Measurements from ENCODE around the gene POU2F3.
A peak's percentile ranks its signal among the peaks of the same experiment; 100 is the strongest.

Gene POU2F3

DNA sequence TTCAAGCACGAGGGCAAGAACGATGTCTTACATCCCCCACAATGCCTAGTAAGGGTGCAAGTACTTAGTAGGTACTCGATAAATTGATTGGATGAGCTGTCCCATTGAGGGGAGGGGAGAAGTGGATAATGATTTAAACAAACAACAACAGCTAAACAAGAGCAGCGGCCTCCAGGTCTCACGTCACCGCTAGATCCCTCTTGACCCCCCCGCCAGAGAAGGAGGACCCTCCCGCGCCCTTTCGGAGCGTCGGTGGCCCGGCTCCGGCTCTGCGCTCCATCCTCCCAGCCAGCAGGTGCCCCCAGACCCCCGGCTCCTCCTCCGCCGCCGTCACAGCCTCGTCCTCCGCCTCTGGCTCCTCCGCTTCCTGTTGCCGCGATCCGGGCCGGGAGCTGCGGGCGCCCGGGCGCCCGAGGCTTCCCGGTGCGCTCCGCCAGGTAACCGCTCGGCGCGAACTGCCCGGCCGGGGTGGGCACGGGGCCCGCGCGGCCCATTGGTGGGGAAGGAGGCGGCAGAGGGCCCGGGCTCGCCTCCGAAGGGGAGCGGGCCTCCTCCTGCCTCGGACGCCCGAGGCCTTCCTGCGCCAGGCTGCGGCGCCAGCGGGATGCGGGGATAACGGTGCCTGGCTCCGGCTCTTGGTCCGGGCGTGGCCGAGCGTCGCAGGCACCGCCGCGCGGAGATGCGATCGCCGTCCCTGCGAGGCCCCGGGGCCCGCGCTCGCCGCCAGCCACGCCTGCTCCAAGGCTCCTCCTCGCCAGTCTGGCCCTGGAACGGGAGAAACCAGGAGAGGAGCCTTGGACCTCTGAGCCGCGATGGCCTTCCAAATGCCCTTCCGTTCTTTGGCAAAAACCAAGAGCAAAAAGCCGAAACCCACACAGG lies 85.2 kb downstream of the POU2F3 start, which contains the start of gene TLCD5 (continued):
- TF ChIP-seq, protein P1, sequence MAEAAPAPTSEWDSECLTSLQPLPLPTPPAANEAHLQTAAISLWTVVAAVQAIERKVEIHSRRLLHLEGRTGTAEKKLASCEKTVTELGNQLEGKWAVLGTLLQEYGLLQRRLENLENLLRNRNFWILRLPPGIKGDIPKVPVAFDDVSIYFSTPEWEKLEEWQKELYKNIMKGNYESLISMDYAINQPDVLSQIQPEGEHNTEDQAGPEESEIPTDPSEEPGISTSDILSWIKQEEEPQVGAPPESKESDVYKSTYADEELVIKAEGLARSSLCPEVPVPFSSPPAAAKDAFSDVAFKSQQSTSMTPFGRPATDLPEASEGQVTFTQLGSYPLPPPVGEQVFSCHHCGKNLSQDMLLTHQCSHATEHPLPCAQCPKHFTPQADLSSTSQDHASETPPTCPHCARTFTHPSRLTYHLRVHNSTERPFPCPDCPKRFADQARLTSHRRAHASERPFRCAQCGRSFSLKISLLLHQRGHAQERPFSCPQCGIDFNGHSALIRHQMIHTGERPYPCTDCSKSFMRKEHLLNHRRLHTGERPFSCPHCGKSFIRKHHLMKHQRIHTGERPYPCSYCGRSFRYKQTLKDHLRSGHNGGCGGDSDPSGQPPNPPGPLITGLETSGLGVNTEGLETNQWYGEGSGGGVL (tag by site-specific recombination; IDR thresholded peaks at IDR 0.05) = peak; percentile 49
- TF ChIP-seq ZSCAN18 (tag by site-specific recombination; IDR thresholded peaks at IDR 0.05) (no peak), ZNF521 (tag by site-specific recombination; IDR thresholded peaks at IDR 0.05) (no peak), ZNF580 (tag by site-specific recombination; IDR thresholded peaks at IDR 0.05) (no peak), ZNF548 (tag by site-specific recombination; IDR thresholded peaks at IDR 0.05) (no peak), ZNF391 (tag by site-specific recombination; IDR thresholded peaks at IDR 0.05; ENCODE audit: borderline replicate concordance, low read depth) (no peak), ZNF274 (IDR thresholded peaks at IDR 0.05; ENCODE audit: low read length) (no peak), ZNF274 (tag by site-specific recombination; IDR thresholded peaks at IDR 0.05; ENCODE audit: borderline replicate concordance) (no peak), ZNF426 (tag by site-specific recombination; IDR thresholded peaks at IDR 0.05) (no peak), ZNF561 (tag by site-specific recombination; IDR thresholded peaks at IDR 0.05; ENCODE audit: borderline replicate concordance) (peak; percentile 54; the same call in 1 of the 2 replicates), FEZF1 (tag by site-specific recombination; IDR thresholded peaks at IDR 0.05) (no peak), SCRT2 (tag by site-specific recombination; IDR thresholded peaks at IDR 0.05) (0 out of 2 replicates have a peak, but pooled peaks have one; percentile 35), ZNF366 (tag by site-specific recombination; conservative IDR thresholded peaks at IDR 0.05) (peak; percentile 33; the same call in 1 of the 2 replicates), BCL11B (tag by site-specific recombination; IDR thresholded peaks at IDR 0.05; ENCODE audit: low read depth) (no peak), ZNF133 (tag by site-specific recombination; IDR thresholded peaks at IDR 0.05) (no peak), ZSCAN23 (tag by site-specific recombination; IDR thresholded peaks at IDR 0.05) (no peak), SCRT1 (tag by site-specific recombination; IDR thresholded peaks at IDR 0.05; ENCODE audit: borderline replicate concordance) (0 out of 2 replicates have a peak, but pooled peaks have one; percentile 12), ZNF37A (tag by site-specific recombination; IDR thresholded peaks at IDR 0.05) (no peak), ZNF670 (tag by site-specific recombination; IDR thresholded peaks at IDR 0.05; ENCODE audit: low read depth) (no peak), ZNF530 (tag by site-specific recombination; IDR thresholded peaks at IDR 0.05; ENCODE audit: low read depth) (no peak), ZNF701 (tag by site-specific recombination; IDR thresholded peaks at IDR 0.05) (no peak), ZNF513 (tag by site-specific recombination; IDR thresholded peaks at IDR 0.05) (no peak), ZNF785 (tag by site-specific recombination; IDR thresholded peaks at IDR 0.05) (no peak)
- TF ChIP-seq, protein P2, sequence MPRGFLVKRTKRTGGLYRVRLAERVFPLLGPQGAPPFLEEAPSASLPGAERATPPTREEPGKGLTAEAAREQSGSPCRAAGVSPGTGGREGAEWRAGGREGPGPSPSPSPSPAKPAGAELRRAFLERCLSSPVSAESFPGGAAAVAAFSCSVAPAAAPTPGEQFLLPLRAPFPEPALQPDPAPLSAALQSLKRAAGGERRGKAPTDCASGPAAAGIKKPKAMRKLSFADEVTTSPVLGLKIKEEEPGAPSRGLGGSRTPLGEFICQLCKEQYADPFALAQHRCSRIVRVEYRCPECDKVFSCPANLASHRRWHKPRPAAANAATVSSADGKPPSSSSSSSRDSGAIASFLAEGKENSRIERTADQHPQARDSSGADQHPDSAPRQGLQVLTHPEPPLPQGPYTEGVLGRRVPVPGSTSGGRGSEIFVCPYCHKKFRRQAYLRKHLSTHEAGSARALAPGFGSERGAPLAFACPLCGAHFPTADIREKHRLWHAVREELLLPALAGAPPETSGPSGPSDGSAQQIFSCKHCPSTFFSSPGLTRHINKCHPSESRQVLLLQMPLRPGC (tag by site-specific recombination; IDR thresholded peaks at IDR 0.05) = no peak
- TF ChIP-seq, protein P3, sequence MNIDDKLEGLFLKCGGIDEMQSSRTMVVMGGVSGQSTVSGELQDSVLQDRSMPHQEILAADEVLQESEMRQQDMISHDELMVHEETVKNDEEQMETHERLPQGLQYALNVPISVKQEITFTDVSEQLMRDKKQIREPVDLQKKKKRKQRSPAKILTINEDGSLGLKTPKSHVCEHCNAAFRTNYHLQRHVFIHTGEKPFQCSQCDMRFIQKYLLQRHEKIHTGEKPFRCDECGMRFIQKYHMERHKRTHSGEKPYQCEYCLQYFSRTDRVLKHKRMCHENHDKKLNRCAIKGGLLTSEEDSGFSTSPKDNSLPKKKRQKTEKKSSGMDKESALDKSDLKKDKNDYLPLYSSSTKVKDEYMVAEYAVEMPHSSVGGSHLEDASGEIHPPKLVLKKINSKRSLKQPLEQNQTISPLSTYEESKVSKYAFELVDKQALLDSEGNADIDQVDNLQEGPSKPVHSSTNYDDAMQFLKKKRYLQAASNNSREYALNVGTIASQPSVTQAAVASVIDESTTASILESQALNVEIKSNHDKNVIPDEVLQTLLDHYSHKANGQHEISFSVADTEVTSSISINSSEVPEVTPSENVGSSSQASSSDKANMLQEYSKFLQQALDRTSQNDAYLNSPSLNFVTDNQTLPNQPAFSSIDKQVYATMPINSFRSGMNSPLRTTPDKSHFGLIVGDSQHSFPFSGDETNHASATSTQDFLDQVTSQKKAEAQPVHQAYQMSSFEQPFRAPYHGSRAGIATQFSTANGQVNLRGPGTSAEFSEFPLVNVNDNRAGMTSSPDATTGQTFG (tag by site-specific recombination; IDR thresholded peaks at IDR 0.05; ENCODE audit: borderline replicate concordance) = no peak
- TF ChIP-seq, protein P4, sequence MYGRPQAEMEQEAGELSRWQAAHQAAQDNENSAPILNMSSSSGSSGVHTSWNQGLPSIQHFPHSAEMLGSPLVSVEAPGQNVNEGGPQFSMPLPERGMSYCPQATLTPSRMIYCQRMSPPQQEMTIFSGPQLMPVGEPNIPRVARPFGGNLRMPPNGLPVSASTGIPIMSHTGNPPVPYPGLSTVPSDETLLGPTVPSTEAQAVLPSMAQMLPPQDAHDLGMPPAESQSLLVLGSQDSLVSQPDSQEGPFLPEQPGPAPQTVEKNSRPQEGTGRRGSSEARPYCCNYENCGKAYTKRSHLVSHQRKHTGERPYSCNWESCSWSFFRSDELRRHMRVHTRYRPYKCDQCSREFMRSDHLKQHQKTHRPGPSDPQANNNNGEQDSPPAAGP (tag by site-specific recombination; IDR thresholded peaks at IDR 0.05) = no peak
- TF ChIP-seq, protein P5, sequence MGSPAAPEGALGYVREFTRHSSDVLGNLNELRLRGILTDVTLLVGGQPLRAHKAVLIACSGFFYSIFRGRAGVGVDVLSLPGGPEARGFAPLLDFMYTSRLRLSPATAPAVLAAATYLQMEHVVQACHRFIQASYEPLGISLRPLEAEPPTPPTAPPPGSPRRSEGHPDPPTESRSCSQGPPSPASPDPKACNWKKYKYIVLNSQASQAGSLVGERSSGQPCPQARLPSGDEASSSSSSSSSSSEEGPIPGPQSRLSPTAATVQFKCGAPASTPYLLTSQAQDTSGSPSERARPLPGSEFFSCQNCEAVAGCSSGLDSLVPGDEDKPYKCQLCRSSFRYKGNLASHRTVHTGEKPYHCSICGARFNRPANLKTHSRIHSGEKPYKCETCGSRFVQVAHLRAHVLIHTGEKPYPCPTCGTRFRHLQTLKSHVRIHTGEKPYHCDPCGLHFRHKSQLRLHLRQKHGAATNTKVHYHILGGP (tag by site-specific recombination; IDR thresholded peaks at IDR 0.05) = no peak
